Spleen (tissue), 7 donors: ENCODE data around the gene MMEL1.
"Not testable (repeated sequence)": the region's sequence is repeated elsewhere in the genome, so short reads cannot be mapped to it uniquely, and the experiment has no call there.

ENCODE experiments used
- CTCF ChIP-seq, 11 experiments: fragments of 200-600 bp in 7 of 11; fragments of 450-650 bp in 4 of 11; sonication (generic) in 4 of 11; IDR thresholded peaks in 8 of 11; conservative IDR thresholded peaks in 3 of 11; 1 replicate in 7 of 11; 2 replicates in 4 of 11; pipeline versions ENCODE4 v1.4.0 to v1.8.0; 2016 to 2021; ENCODE audit warnings: antibody characterized with exemption in 11 of 11, inconsistent platforms in 4 of 11, mild to moderate bottlenecking in 1 of 11
- POLR2A ChIP-seq, 3 donors: fragments of 450-650 bp; IDR thresholded peaks; one replicate each; pipeline ENCODE4 v1.5.1; 2017; ENCODE audit warnings: antibody characterized with exemption in 3 of 3, mild to moderate bottlenecking in 1 of 3
- POLR2AphosphoS5 ChIP-seq, 3 donors: sonication (generic); formaldehyde crosslinking; IDR thresholded peaks; one replicate each; pipeline ENCODE4 v1.5.1; 2017; ENCODE audit warnings: antibody characterized with exemption in 3 of 3
- donor health status: DM: no; HTN: no; CAD: no; lungs with moderate emphysema.
- donor health status: DM: no; HTN: no; CAD: no.
- donor health status: DM: no; HTN: no; CAD: no.

- TF ChIP-seq CTCF (IDR thresholded peaks at IDR 0.05 in 8 of 11, conservative IDR thresholded peaks at IDR 0.05 in 3 of 11); POLR2AphosphoS5 (IDR thresholded peaks at IDR 0.05); POLR2A (IDR thresholded peaks at IDR 0.05): not testable (repeated sequence)
Observed at GRCh38 chr1:2551544-2551943, 81.3 kb downstream of the MMEL1 start.
